Loucy (cell line): Measurements from ENCODE around the gene ANKRD13D.
A peak's percentile ranks its signal among the peaks of the same experiment; 100 is the strongest.

Experiments used
- H2AFZ ChIP-seq: fragments of 200-600 bp; sonication (generic); 2 replicates; pipeline ENCODE4 v1.6.0; 2016; ENCODE audit warnings: antibody characterized with exemption, mild to moderate bottlenecking, low read length, moderate library complexity
- H3F3A ChIP-seq: fragments of 200-600 bp; 2 replicates; pipeline ENCODE4 v1.6.0; 2016; ENCODE audit warnings: antibody characterized with exemption, low read depth, mild to moderate bottlenecking
- H3K27me3 ChIP-seq: fragments of 200-600 bp; sonication (generic); 2 replicates; pipeline ENCODE4 v1.6.1; 2014; ENCODE audit warnings: low read length, mild to moderate bottlenecking; ENCODE audit not compliant: insufficient read depth, poor library complexity, severe bottlenecking
- H3K36me3 ChIP-seq: fragments of 200-600 bp; sonication (generic); 2 replicates; pipeline ENCODE4 v1.6.1; 2016; ENCODE audit warnings: low read length; ENCODE audit not compliant: insufficient read depth
- H3K4me1 ChIP-seq: fragments of 200-600 bp; sonication (generic); 2 replicates; pipeline ENCODE4 v1.5.1; 2014; ENCODE audit warnings: low read length, mild to moderate bottlenecking; ENCODE audit not compliant: insufficient read depth, poor library complexity, severe bottlenecking
- H3K4me2 ChIP-seq: fragments of 200-600 bp; sonication (generic); 2 replicates; pipeline ENCODE4 v1.6.0; 2014; ENCODE audit warnings: antibody characterized with exemption, low read length, low read depth, mild to moderate bottlenecking; ENCODE audit not compliant: poor library complexity, severe bottlenecking
- H3K4me3 ChIP-seq: fragments of 200-600 bp; sonication (generic); 2 replicates; pipeline ENCODE4 v1.5.1; 2014; ENCODE audit warnings: low read length, mild to moderate bottlenecking, mixed read lengths; ENCODE audit not compliant: poor library complexity, severe bottlenecking
- H3K79me2 ChIP-seq: fragments of 200-600 bp; sonication (generic); 2 replicates; pipeline ENCODE4 v1.6.1; 2014; ENCODE audit warnings: low read length; ENCODE audit not compliant: insufficient read depth
- H3K9ac ChIP-seq: fragments of 200-600 bp; sonication (generic); 2 replicates; pipeline ENCODE4 v1.6.0; 2014; ENCODE audit warnings: mild to moderate bottlenecking, low read depth, low read length, moderate library complexity; ENCODE audit not compliant: poor library complexity, severe bottlenecking
- H3K9me2 ChIP-seq: fragments of 200-600 bp; sonication (generic); replicated peaks from 2 replicates; pipeline ENCODE4 v1.6.1; 2016; ENCODE audit warnings: low read depth, low read length, mixed read lengths
- H3K9me3 ChIP-seq: fragments of 200-600 bp; sonication (generic); 2 replicates; pipeline ENCODE4 v1.6.1; 2014; ENCODE audit warnings: mild to moderate bottlenecking, antibody characterized with exemption, low read length, low read depth; ENCODE audit not compliant: insufficient read depth
- H4K20me1 ChIP-seq: fragments of 200-600 bp; sonication (generic); 2 replicates; pipeline ENCODE4 v1.6.0; 2014; ENCODE audit warnings: antibody characterized with exemption, low read length, mild to moderate bottlenecking; ENCODE audit not compliant: insufficient read depth, poor library complexity, severe bottlenecking
- EZH2phosphoT487 ChIP-seq: fragments of 200-600 bp; IDR thresholded peaks from 2 replicates; pipeline ENCODE4 v1.6.1; 2018; ENCODE audit warnings: antibody characterized with exemption, mild to moderate bottlenecking, moderate library complexity, borderline replicate concordance
- TF ChIP-seq, protein P1 (sequence below): fragments of 200-600 bp; sonication (generic); conservative IDR thresholded peaks from 2 replicates; pipeline ENCODE4 v1.5.1; 2014; ENCODE audit warnings: mild to moderate bottlenecking, antibody characterized with exemption, low read length

ANKRD13D gene

GRCh38 chr11:67276781-67277230 is 12.3 kb upstream of the ANKRD13D start:
- peaks cover 27% of the 10 kb centered on the region for H4K20me1 ChIP-seq
- H3K36me3 ChIP-seq: peaks cover 46% of the 10 kb centered on the region
- peak overlapping the region; percentile 97 for H3K4me2 ChIP-seq
- peak overlapping the region; percentile 99 for H3K9ac ChIP-seq
- peaks cover 74% of the 10 kb centered on the region for H3K4me1 ChIP-seq
- peak overlapping the region; percentile 64 for H3K4me3 ChIP-seq
- H3K9me3 ChIP-seq: no peaks in the 10 kb centered on the region
- no peaks in the 10 kb centered on the region for H3K27me3 ChIP-seq
- no peaks in the 10 kb centered on the region for H3K9me2 ChIP-seq
- peaks cover 96% of the 10 kb centered on the region for H3K79me2 ChIP-seq
- TF ChIP-seq, protein P1, sequence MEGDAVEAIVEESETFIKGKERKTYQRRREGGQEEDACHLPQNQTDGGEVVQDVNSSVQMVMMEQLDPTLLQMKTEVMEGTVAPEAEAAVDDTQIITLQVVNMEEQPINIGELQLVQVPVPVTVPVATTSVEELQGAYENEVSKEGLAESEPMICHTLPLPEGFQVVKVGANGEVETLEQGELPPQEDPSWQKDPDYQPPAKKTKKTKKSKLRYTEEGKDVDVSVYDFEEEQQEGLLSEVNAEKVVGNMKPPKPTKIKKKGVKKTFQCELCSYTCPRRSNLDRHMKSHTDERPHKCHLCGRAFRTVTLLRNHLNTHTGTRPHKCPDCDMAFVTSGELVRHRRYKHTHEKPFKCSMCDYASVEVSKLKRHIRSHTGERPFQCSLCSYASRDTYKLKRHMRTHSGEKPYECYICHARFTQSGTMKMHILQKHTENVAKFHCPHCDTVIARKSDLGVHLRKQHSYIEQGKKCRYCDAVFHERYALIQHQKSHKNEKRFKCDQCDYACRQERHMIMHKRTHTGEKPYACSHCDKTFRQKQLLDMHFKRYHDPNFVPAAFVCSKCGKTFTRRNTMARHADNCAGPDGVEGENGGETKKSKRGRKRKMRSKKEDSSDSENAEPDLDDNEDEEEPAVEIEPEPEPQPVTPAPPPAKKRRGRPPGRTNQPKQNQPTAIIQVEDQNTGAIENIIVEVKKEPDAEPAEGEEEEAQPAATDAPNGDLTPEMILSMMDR: peak; percentile 62
- TF ChIP-seq EZH2phosphoT487: no peak
- H2AFZ ChIP-seq: no peak overlapping the region
- peaks cover 11% of the 10 kb centered on the region; the same call in 1 of the 2 replicates for H3F3A ChIP-seq

DNA sequence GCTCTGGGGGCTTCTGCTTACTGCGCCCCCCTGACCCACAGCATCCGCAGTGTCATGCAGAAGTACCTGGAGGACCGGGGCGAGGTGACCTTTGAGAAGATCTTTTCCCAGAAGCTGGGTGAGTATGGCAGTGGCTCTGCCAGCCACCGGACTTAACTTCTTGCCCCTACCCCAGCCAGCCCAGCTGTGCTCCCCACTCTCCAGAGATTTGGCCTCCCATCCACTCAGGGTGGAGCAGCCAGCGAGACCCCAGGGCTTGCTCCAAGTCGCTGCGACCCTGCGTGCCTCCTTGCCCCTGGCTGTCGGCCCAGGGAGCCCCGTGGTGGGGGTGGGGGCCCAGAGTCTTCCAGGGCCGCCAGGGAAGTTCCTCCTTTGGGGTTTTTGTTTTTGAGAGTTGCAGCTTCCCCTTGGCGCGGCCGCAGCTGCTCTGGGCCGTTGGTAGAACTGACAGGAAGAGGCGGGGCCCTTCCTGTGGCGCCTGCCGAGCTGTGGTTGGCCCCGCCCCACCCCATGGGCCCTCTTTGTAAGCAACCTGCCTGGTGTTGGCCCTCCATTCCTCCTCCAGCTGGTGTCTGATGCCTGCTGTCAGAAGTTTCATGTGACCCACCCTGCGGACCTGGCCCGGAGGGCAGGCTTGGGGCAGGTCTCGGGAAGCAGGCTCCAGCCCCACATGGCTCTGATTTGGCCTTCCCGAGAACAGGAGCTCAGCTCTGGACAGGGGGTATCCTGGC is 11.7 kb upstream of the ANKRD13D start:
- no peak for TF ChIP-seq EZH2phosphoT487
- TF ChIP-seq, protein P1: no peak
- peaks cover 27% of the 10 kb centered on the region for H4K20me1 ChIP-seq
- H3F3A ChIP-seq: peaks cover 11% of the 10 kb centered on the region; the same call in 1 of the 2 replicates
- H3K79me2 ChIP-seq: peaks cover 94% of the 10 kb centered on the region
- peaks cover 70% of the 10 kb centered on the region for H3K4me1 ChIP-seq
- H3K4me2 ChIP-seq: peak overlapping the region; percentile 97
- no peaks in the 10 kb centered on the region for H3K9me3 ChIP-seq
- H2AFZ ChIP-seq: no peak overlapping the region
- peak overlapping the region; percentile 84 for H3K4me3 ChIP-seq
- H3K9me2 ChIP-seq: no peaks in the 10 kb centered on the region
- H3K9ac ChIP-seq: peak overlapping the region; percentile 99
- peaks cover 52% of the 10 kb centered on the region for H3K36me3 ChIP-seq
- H3K27me3 ChIP-seq: no peaks in the 10 kb centered on the region

GRCh38 chr11:67278135-67278938 is 10.8 kb upstream of the ANKRD13D start:
- peak overlapping the region; percentile 96 for H3K4me2 ChIP-seq
- H4K20me1 ChIP-seq: peaks cover 19% of the 10 kb centered on the region
- peaks cover 62% of the 10 kb centered on the region for H3K36me3 ChIP-seq

More at GRCh38 chr11:67278135-67278938, 10.8 kb upstream of the ANKRD13D start:
- Histone ChIP-seq H3K27me3 (no peaks in the 10 kb centered on the region), H2AFZ (no peak overlapping the region), H3K79me2 (peaks cover 92% of the 10 kb centered on the region), H3K4me3 (peak overlapping the region; percentile 84), H3K9me3 (no peaks in the 10 kb centered on the region), H3K9me2 (no peaks in the 10 kb centered on the region), H3K9ac (peak overlapping the region; percentile 99), H3K4me1 (peaks cover 60% of the 10 kb centered on the region), H3F3A (peaks cover 11% of the 10 kb centered on the region; the same call in 1 of the 2 replicates)
- TF ChIP-seq, protein P1: no peak
- no peak for TF ChIP-seq EZH2phosphoT487
